ACHN (cell line): ENCODE measurements around the gene WNT3.

Source experiments
- DNase-seq: peaks from one replicate; pipeline ENCODE4 v3.0.0-alpha.2; 2015
- in situ Hi-C: cut with HindIII; loops from 2 replicates; pipeline ENCODE4 v1.10.0; 2017; ENCODE audit warnings: low sequenced_read_pairs, low pct_ligation_motif_present, low pct_unique_long_range_greater_than_20kb

WNT3 gene

DNA sequence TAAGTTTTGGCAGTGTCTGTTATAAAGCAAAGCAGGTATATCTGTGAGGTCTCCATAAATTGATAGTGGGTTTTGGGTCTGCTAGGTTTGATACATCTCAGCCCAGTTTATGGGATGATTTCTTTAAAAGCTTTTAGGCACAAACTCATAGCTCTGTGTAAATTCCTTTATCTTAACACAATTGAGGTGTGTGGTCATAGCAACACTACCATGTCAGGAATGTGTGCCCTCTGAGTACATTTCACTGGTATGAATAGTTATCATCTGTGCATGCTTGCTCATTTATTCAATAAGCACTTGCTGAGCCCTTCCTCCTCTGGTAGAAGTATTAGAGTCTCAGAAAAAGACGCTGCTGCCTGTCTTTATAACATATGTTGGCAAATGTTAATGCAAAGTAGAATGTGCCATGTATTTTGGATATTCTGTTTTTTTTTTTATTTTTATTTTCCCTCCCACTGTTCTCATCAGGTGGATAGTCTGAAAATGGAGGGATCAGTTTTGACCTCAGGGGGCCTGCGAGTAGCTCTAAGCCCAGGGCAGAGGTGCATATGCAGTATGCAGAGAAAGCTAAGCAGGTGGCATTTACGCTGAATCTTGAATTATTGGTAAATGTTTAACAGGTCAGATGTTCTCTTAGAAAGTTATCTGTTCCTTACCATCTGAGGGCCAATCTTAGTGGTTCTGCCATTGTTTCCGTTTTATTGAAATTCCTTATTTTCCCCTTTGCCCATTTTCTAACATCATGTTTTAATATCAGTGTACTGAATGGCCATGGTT is 90.7 kb downstream of the WNT3 start:
- DNase-seq = peak; percentile 93
- in situ Hi-C loops = no loop called here

DNA sequence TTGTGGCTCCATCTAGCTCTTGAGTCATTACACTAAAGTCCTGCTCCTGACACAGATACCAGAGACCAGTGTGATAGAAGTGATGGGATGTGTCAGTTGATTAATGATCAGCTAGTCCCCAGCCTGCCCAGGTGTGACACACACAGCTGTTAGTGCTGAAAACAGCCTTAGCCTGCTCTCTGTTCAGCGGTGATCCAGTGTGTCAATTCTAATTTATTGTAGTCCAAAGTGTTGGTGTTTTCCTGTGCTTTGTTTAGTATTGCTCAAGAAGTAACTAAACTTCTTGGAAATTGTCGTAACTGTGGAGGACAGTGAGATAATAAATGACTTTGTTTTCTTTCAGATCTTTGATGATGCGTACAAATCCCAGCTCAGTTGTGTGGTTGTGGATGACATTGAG is 92.3 kb downstream of the WNT3 start:
- peak; percentile 43 for DNase-seq
- in situ Hi-C loops = no loop called here

DNA sequence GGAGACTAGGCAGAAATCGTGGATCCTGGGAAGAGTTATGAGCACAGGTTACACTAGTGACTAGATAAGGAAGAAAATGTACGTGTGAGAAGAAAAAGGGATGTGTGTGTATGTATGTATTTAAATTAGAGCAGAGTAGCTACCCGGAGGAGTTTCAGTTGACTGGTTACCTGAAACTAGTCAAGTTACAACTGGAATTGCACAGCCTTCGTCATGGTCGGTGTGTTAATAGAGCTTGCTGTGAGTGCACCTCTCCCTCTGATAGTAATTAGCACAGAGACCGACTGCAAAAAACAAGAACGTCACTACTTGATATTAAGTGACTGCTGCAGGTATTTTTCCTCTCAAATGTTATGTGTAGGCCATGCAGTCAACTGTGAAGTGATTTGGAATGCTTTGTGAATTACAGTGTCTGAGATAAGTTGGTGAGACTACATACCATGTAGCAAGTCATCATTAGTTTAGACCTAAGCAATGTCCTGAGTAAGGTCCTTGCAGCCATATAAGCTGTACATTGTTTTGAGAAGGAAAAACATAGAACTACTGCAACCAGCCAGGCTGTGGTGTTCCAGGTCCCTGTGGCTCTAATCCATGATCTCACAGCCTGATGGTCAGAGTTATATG is 95.7 kb downstream of the WNT3 start:
- peak; percentile 25 for DNase-seq
- in situ Hi-C loops = no loop called here

DNA sequence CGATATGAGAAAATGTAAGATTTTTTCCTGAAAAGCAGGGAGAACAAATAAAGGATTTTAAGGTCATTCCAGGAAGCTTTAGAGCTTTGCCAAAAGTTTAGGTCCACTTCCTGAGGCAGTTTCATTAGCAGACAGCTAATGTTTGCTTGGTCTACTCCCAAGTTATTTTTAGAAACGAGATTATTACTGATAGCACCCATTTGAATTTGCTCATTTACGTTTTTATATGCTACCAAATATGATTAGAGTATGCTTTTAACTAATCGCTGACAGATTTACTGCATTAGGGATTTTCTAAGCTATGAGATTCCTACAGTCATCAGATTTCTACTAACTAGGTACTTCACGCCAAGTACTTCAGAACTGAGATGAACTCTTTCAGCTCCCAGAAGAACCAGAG is 98.1 kb downstream of the WNT3 start:
- DNase-seq = no peak
- in situ Hi-C loops = no loop called here

DNA sequence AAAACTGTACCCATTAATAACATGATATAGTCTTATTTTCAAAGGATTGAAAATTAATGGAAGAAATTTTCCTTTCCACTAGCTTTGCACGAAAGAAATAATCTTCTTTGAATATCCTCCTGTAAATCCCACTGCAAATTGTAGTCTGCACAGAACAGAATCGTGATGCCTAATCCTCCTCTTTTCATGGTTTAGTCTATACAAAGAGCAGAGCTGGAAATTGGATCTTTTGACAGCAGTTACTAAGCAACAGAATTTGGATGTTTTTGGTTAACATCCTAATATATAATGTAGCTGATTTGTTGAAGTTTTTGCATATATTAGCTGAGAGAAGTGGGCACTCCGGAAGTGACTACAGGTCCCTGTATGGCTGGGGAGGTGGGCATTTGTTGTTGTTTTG is 98.6 kb downstream of the WNT3 start:
- in situ Hi-C loops = no loop called here
- no peak for DNase-seq

DNA sequence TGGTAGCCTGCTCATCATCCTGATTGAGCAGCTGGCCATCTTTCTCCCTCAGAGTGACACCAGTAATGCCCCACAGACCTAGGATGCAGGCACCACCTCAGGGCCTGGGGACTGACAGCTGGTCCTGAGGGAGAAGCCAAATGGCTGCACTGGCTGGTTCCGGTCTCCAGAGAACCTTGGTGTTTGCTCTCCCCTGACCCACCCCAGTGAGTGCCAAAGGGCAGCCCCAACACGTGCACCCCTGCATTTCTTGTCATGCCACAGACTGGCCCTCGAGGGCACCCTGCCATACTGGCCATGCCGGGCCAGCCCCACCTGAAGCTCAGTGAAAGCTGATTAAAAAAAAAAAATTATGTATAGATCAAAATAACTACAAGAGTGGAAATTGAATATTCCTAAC is 100.5 kb downstream of the WNT3 start:
- DNase-seq = no peak
- in situ Hi-C loops = no loop called here
